22Rv1 (cell line): ENCODE measurements around the gene KIAA2012.
"Not testable (repeated sequence)": the region's sequence is repeated elsewhere in the genome, so short reads cannot be mapped to it uniquely, and the experiment has no call there.

ENCODE experiments used
- CTCF ChIP-seq: fragments of 450-650 bp; IDR thresholded peaks from 2 replicates; pipeline ENCODE4 v1.5.1; 2017; ENCODE audit warnings: mild to moderate bottlenecking
- ZFX ChIP-seq: fragments of 450-650 bp; IDR thresholded peaks from 2 replicates; pipeline ENCODE4 v1.6.1; 2017; ENCODE audit warnings: antibody characterized with exemption, borderline replicate concordance

GRCh38 chr2:202136039-202136438 lies 63.0 kb downstream of the KIAA2012 start:
- not testable (repeated sequence) for TF ChIP-seq CTCF, ZFX
